H9 (cell line): ENCODE results near the gene MS4A14. TPM values are rescaled to one million over a fixed set of nuclear protein-coding genes. Genes with fewer than 3 reads are reported as not detected.

Source experiments
- DNase-seq: peaks from one replicate; pipeline ENCODE4 v3.0.0-alpha.2; 2017
- H2AFZ ChIP-seq: one replicate; pipeline ENCODE4 v1.6.1; 2013; ENCODE audit warnings: mild to moderate bottlenecking, low read length, control low read depth, moderate library complexity
- H2AK5ac ChIP-seq: 2 replicates; pipeline ENCODE4 v1.6.1; 2013; ENCODE audit warnings: low read length, control low read depth, mixed read lengths; ENCODE audit not compliant: insufficient read length
- H2BK120ac ChIP-seq: one replicate; pipeline ENCODE4 v1.6.1; 2013; ENCODE audit warnings: low read depth, mild to moderate bottlenecking, low read length, control low read depth, inconsistent platforms; ENCODE audit not compliant: poor library complexity, severe bottlenecking
- H2BK12ac ChIP-seq: 2 replicates; pipeline ENCODE4 v1.6.1; 2013; ENCODE audit warnings: low read length, control low read depth, mixed read lengths, low read depth; ENCODE audit not compliant: insufficient read length
- H2BK15ac ChIP-seq: 2 replicates; pipeline ENCODE4 v1.6.1; 2013; ENCODE audit warnings: low read depth, low read length, control low read depth
- H2BK20ac ChIP-seq: one replicate; pipeline ENCODE4 v1.6.1; 2013; ENCODE audit warnings: low read depth, mild to moderate bottlenecking, low read length, control low read depth, inconsistent platforms; ENCODE audit not compliant: poor library complexity, severe bottlenecking
- H2BK5ac ChIP-seq: 2 replicates; pipeline ENCODE4 v1.6.1; 2013; ENCODE audit warnings: low read length, control low read depth, mixed read lengths; ENCODE audit not compliant: insufficient read length
- H3K14ac ChIP-seq: 2 replicates; pipeline ENCODE4 v1.6.1; 2013; ENCODE audit warnings: low read length, control low read depth; ENCODE audit not compliant: insufficient read depth
- H3K18ac ChIP-seq: 2 replicates; pipeline ENCODE4 v1.6.1; 2013; ENCODE audit warnings: low read depth, mild to moderate bottlenecking, mixed read lengths, low read length, control low read depth; ENCODE audit not compliant: insufficient read length
- H3K23ac ChIP-seq: 2 replicates; pipeline ENCODE4 v1.6.1; 2013; ENCODE audit warnings: low read length, control low read depth, mixed read lengths, low read depth; ENCODE audit not compliant: insufficient read length
- H3K23me2 ChIP-seq: 2 replicates; pipeline ENCODE4 v1.6.1; 2013; ENCODE audit warnings: low read depth, mild to moderate bottlenecking, mixed read lengths, low read length, control low read depth; ENCODE audit not compliant: insufficient read length, poor library complexity, severe bottlenecking
- H3K27ac ChIP-seq: 2 replicates; pipeline ENCODE4 v1.5.1; 2013; ENCODE audit warnings: low read length, control low read depth, mixed read lengths, low read depth; ENCODE audit not compliant: insufficient read length
- H3K27me3 ChIP-seq: 2 replicates; pipeline ENCODE4 v1.6.1; 2013; ENCODE audit warnings: low read length, control low read depth, inconsistent platforms; ENCODE audit not compliant: insufficient read depth
- H3K4ac ChIP-seq: 2 replicates; pipeline ENCODE4 v1.6.1; 2013; ENCODE audit warnings: low read depth, mild to moderate bottlenecking, control low read depth, inconsistent platforms, low read length, moderate library complexity
- H3K4me1 ChIP-seq: 2 replicates; pipeline ENCODE4 v1.6.1; 2013; ENCODE audit warnings: low read length, control low read depth, inconsistent platforms; ENCODE audit not compliant: insufficient read depth
- H3K4me2 ChIP-seq: 2 replicates; pipeline ENCODE4 v1.6.1; 2013; ENCODE audit warnings: low read length, control low read depth, mixed read lengths; ENCODE audit not compliant: insufficient read length, insufficient read depth
- H3K56ac ChIP-seq: 2 replicates; pipeline ENCODE4 v1.6.1; 2013; ENCODE audit warnings: low read depth, mild to moderate bottlenecking, mixed read lengths, low read length, control low read depth; ENCODE audit not compliant: insufficient read length
- H3K79me1 ChIP-seq: 2 replicates; pipeline ENCODE4 v1.6.1; 2013; ENCODE audit warnings: low read depth, mild to moderate bottlenecking, moderate library complexity, low read length, control low read depth, inconsistent platforms; ENCODE audit not compliant: insufficient read depth, poor library complexity, severe bottlenecking
- H3K79me2 ChIP-seq: 2 replicates; pipeline ENCODE4 v1.6.1; 2013; ENCODE audit warnings: low read length, control low read depth, inconsistent platforms; ENCODE audit not compliant: insufficient read depth
- H3K9ac ChIP-seq: 2 replicates; pipeline ENCODE4 v1.6.1; 2013; ENCODE audit warnings: low read length, control low read depth, mixed read lengths; ENCODE audit not compliant: insufficient read length; ENCODE audit errors: extremely low read depth
- H3K9me3 ChIP-seq: one replicate; pipeline ENCODE4 v1.6.1; 2013; ENCODE audit warnings: low read depth, low read length, inconsistent platforms; ENCODE audit not compliant: control insufficient read depth
- H3T11ph ChIP-seq: one replicate; pipeline ENCODE4 v1.6.1; 2013; ENCODE audit warnings: mild to moderate bottlenecking, low read length, control low read depth, inconsistent platforms
- H4K20me1 ChIP-seq: one replicate; pipeline ENCODE4 v1.6.1; 2013; ENCODE audit not compliant: control insufficient read depth, insufficient read length, insufficient read depth
- H4K5ac ChIP-seq: 2 replicates; pipeline ENCODE4 v1.6.1; 2013; ENCODE audit warnings: low read depth, mild to moderate bottlenecking, mixed read lengths, low read length, control low read depth; ENCODE audit not compliant: insufficient read length
- H4K8ac ChIP-seq: replicated peaks from 2 replicates; pipeline ENCODE4 v1.6.1; 2013; ENCODE audit warnings: low read length, control low read depth, mixed read lengths, low read depth; ENCODE audit not compliant: insufficient read length
- H4K91ac ChIP-seq: 2 replicates; pipeline ENCODE4 v1.6.1; 2013; ENCODE audit warnings: low read depth, mild to moderate bottlenecking, moderate library complexity, mixed read lengths, low read length, control low read depth; ENCODE audit not compliant: insufficient read length
- H3K27ac Mint-ChIP-seq, 3 experiments: 2 replicates in 2 of 3; 3 replicates in 1 of 3; pipeline ENCODE4 v1.8.0; 2020 to 2021; ENCODE audit warnings: mixed read lengths in 3 of 3, mild to moderate bottlenecking in 1 of 3, moderate library complexity in 1 of 3
- H3K27me3 Mint-ChIP-seq: 2 replicates; pipeline ENCODE4 v1.8.0; 2021; ENCODE audit warnings: low read depth, mild to moderate bottlenecking, moderate library complexity, mixed read lengths
- H3K36me3 Mint-ChIP-seq, 3 experiments: 2 replicates in 2 of 3; 3 replicates in 1 of 3; pipeline ENCODE4 v1.8.0; 2020 to 2021; ENCODE audit warnings: low read depth in 3 of 3, mixed read lengths in 3 of 3; ENCODE audit not compliant: insufficient read depth in 1 of 3
- H3K4me1 Mint-ChIP-seq, 2 experiments: 2 replicates each; pipeline ENCODE4 v1.8.0; 2020; ENCODE audit warnings: mixed read lengths in 2 of 2
- H3K4me3 Mint-ChIP-seq, 2 experiments: 2 replicates in 1 of 2; 3 replicates in 1 of 2; pipeline ENCODE4 v1.8.0; 2020 to 2021; ENCODE audit warnings: mild to moderate bottlenecking in 2 of 2, mixed read lengths in 2 of 2, moderate library complexity in 1 of 2
- H3K9me3 Mint-ChIP-seq, 2 experiments: 2 replicates in 1 of 2; 3 replicates in 1 of 2; pipeline ENCODE4 v1.8.0; 2020; ENCODE audit warnings: mild to moderate bottlenecking in 2 of 2, mixed read lengths in 2 of 2, moderate library complexity in 1 of 2
- WGBS: extraction: QIAGEN DNeasy Blood & Tissue Kit; methylation state at CpG from one replicate; pipeline ENCODE4 v1.1.7; 2013; ENCODE audit warnings: missing lambda C conversion rate, low lambda C conversion rate, mixed read lengths; ENCODE audit not compliant: insufficient read length; ENCODE audit errors: extremely low coverage; 5-methylcytosine and 5-hydroxymethylcytosine counted together
- total RNA-seq: library from RNA; stranded (reverse); gene quantifications from 2 replicates; pipeline ENCODE4 v1.2.1, GENCODE V29; 2021
- TF ChIP-seq, protein P1 (sequence below): fragments of 200-600 bp; sonication (generic); conservative IDR thresholded peaks from 3 replicates; pipeline ENCODE4 v1.8.0; 2021; ENCODE audit warnings: antibody characterized with exemption, mild to moderate bottlenecking

The MS4A14 gene
- total RNA-seq, 1 experiment from 2014 or later: not detected

GRCh38 chr11:60348116-60348515 is 48.1 kb upstream of the MS4A14 start:
- Mint-ChIP-seq H3K9me3 (peaks cover 7 to 11% of the 10 kb centered on the region in 2 experiments; a peak in 3 of 5 replicates), H3K27ac (no peak overlapping the region), H3K27me3 (no peaks in the 10 kb centered on the region; the same call in 1 of the 2 replicates), H3K4me3 (no peak overlapping the region), H3K4me1 (peaks cover 0 to 7% of the 10 kb centered on the region in 2 experiments; a peak in 2 of 4 replicates), H3K36me3 (peaks cover 0 to 3% (median 0%) of the 10 kb centered on the region in 3 experiments; a peak in 1 of 7 replicates)
- H2BK12ac ChIP-seq: no peak overlapping the region
- H2AK5ac ChIP-seq: no peak overlapping the region
- no peak overlapping the region for H3K9ac ChIP-seq
- no peaks in the 10 kb centered on the region for H3K79me1 ChIP-seq
- TF ChIP-seq, protein P1, sequence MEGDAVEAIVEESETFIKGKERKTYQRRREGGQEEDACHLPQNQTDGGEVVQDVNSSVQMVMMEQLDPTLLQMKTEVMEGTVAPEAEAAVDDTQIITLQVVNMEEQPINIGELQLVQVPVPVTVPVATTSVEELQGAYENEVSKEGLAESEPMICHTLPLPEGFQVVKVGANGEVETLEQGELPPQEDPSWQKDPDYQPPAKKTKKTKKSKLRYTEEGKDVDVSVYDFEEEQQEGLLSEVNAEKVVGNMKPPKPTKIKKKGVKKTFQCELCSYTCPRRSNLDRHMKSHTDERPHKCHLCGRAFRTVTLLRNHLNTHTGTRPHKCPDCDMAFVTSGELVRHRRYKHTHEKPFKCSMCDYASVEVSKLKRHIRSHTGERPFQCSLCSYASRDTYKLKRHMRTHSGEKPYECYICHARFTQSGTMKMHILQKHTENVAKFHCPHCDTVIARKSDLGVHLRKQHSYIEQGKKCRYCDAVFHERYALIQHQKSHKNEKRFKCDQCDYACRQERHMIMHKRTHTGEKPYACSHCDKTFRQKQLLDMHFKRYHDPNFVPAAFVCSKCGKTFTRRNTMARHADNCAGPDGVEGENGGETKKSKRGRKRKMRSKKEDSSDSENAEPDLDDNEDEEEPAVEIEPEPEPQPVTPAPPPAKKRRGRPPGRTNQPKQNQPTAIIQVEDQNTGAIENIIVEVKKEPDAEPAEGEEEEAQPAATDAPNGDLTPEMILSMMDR: peak; percentile 64
- no peak overlapping the region for H3K23ac ChIP-seq
- no peak overlapping the region for H4K5ac ChIP-seq
- H3K79me2 ChIP-seq: no peaks in the 10 kb centered on the region
- H3K23me2 ChIP-seq: no peaks in the 10 kb centered on the region
- no peak overlapping the region for H3K27ac ChIP-seq
- WGBS: no CpG with 5 or more reads among the region's 2 CpGs
- no peak overlapping the region for H3K56ac ChIP-seq
- H3K4me2 ChIP-seq: no peak overlapping the region
- no peak overlapping the region for H3K4ac ChIP-seq
- H2BK20ac ChIP-seq: no peak overlapping the region
- no peak overlapping the region for H2AFZ ChIP-seq
- H4K20me1 ChIP-seq: no peaks in the 10 kb centered on the region
- H3K27me3 ChIP-seq: no peaks in the 10 kb centered on the region
- H2BK5ac ChIP-seq: no peak overlapping the region
- H2BK120ac ChIP-seq: no peak overlapping the region
- no peak overlapping the region for H2BK15ac ChIP-seq
- DNase-seq: no peak
- H4K8ac ChIP-seq: no peak overlapping the region
- no peak overlapping the region for H3T11ph ChIP-seq
- no peaks in the 10 kb centered on the region for H3K4me1 ChIP-seq
- H3K18ac ChIP-seq: no peak overlapping the region
- no peak overlapping the region for H3K14ac ChIP-seq
- H4K91ac ChIP-seq: no peak overlapping the region
- no peaks in the 10 kb centered on the region for H3K9me3 ChIP-seq
